IPS DF 4.7 (cell line): ENCODE measurements around the gene TEP1.

Source experiments
- DNase-seq: peaks from one replicate; pipeline ENCODE4 v3.0.0-alpha.2; 2013; ENCODE audit warnings: low spot score; ENCODE audit errors: extremely low read depth

Gene TEP1

GRCh38 chr14:20434701-20435581 lies 21.6 kb upstream of the TEP1 start:
- DNase-seq, result no peak

- DNase-seq, result no peak
These were observed 16.7 kb upstream of the TEP1 start for GRCh38 chr14:20429801-20430669.

GRCh38 chr14:20428802-20429201 lies 15.5 kb upstream of the TEP1 start:
- DNase-seq, result no peak

GRCh38 chr14:20428010-20428365 lies 14.7 kb upstream of the TEP1 start:
- DNase-seq, result no peak

- DNase-seq, result no peak
These were observed 14.1 kb upstream of the TEP1 start for GRCh38 chr14:20427231-20428009.

- DNase-seq, result no peak
These were observed 11.6 kb upstream of the TEP1 start for GRCh38 chr14:20424851-20425250.

- no peak for DNase-seq
These were observed 9.6 kb upstream of the TEP1 start for GRCh38 chr14:20422886-20423285.

- no peak for DNase-seq
These were observed 8.0 kb upstream of the TEP1 start for GRCh38 chr14:20421267-20421666.

GRCh38 chr14:20419419-20419818 lies 6.1 kb upstream of the TEP1 start:
- DNase-seq, result no peak

- no peak for DNase-seq
These were observed 5.2 kb upstream of the TEP1 start for GRCh38 chr14:20418501-20418909.

GRCh38 chr14:20417250-20418186 lies 4.2 kb upstream of the TEP1 start:
- DNase-seq, result no peak

- DNase-seq, result no peak
These were observed 2.9 kb upstream of the TEP1 start for GRCh38 chr14:20416223-20416622.

- peak; percentile 38 for DNase-seq
These were observed 2.5 kb upstream of the TEP1 start for GRCh38 chr14:20415782-20416206.

- no peak for DNase-seq
These were observed 412 bp upstream of the TEP1 start for GRCh38 chr14:20413744-20414082.

GRCh38 chr14:20412411-20412810 lies 890 bp downstream of the TEP1 start:
- no peak for DNase-seq

- DNase-seq, result no peak
These were observed 4.1 kb downstream of the TEP1 start for GRCh38 chr14:20409226-20409625.

GRCh38 chr14:20403521-20403920 lies 9.8 kb downstream of the TEP1 start:
- DNase-seq, result no peak

- no peak for DNase-seq
These were observed 12.2 kb downstream of the TEP1 start for GRCh38 chr14:20400965-20401593.

GRCh38 chr14:20400589-20400964 lies 12.7 kb downstream of the TEP1 start:
- no peak for DNase-seq

GRCh38 chr14:20397511-20397910 lies 15.8 kb downstream of the TEP1 start:
- no peak for DNase-seq
